ENCODE data around the gene PLP1. TPM values are rescaled to one million over a fixed set of nuclear protein-coding genes. Genes with fewer than 3 reads are reported as not detected.
A peak's percentile ranks its signal among the peaks of the same experiment; 100 is the strongest.

PLP1 gene
- total RNA-seq, 4 donors from 2014 or later, result 1.2 to 2.2 TPM; not detected in 2

GRCh38 chrX:103730796-103731493, 45.7 kb upstream of the PLP1 start:
- H3K27ac ChIP-seq, result peak overlapping the region in 1 of 4 donors; percentile 30
- H3K4me1 ChIP-seq, result no peaks in the 10 kb centered on the region
- TF ChIP-seq POLR2A (IDR thresholded peaks at IDR 0.05), result no peak
- TF ChIP-seq CTCF (IDR thresholded peaks at IDR 0.05 in 4 of 5, conservative IDR thresholded peaks at IDR 0.05 in 1 of 5), result no peak
- H3K9me3 ChIP-seq, result no peaks in the 10 kb centered on the region
- no peak overlapping the region for H3K4me3 ChIP-seq
- DNase-seq (peak in 1 of 2 donors; percentile 17), ATAC-seq (peak; percentile 36 to 44)
- no peaks in the 10 kb centered on the region for H3K36me3 ChIP-seq
- intact Hi-C loops (cut with DNase I; ENCODE audit: low total_unique reads), result no loop called here
- H3K27me3 ChIP-seq, result peaks cover 0 to 4% (median 0%) of the 10 kb centered on the region in 3 donors
- in situ Hi-C loops (cut with MboI; ENCODE audit: low sequenced_read_pairs in 4 of 4), result no loop called here

- no peak for TF ChIP-seq CTCF (IDR thresholded peaks at IDR 0.05 in 4 of 5, conservative IDR thresholded peaks at IDR 0.05 in 1 of 5)
- TF ChIP-seq POLR2A (IDR thresholded peaks at IDR 0.05), result no peak
- H3K4me1 ChIP-seq, result no peaks in the 10 kb centered on the region
- peaks cover 0 to 4% (median 0%) of the 10 kb centered on the region in 3 donors for H3K27me3 ChIP-seq
- DNase-seq (no peak), ATAC-seq (no peak)
- intact Hi-C loops (cut with DNase I; ENCODE audit: low total_unique reads) (no loop called here), in situ Hi-C loops (cut with MboI; ENCODE audit: low sequenced_read_pairs in 4 of 4) (no loop called here)
- no peaks in the 10 kb centered on the region for H3K36me3 ChIP-seq
- no peak overlapping the region for H3K27ac ChIP-seq
- no peaks in the 10 kb centered on the region for H3K9me3 ChIP-seq
- H3K4me3 ChIP-seq, result no peak overlapping the region
Observed at GRCh38 chrX:103733017-103733416, 43.6 kb upstream of the PLP1 start.

- intact Hi-C loops (cut with DNase I; ENCODE audit: low total_unique reads), result no loop called here
- TF ChIP-seq CTCF (IDR thresholded peaks at IDR 0.05 in 4 of 5, conservative IDR thresholded peaks at IDR 0.05 in 1 of 5) (no peak), POLR2A (IDR thresholded peaks at IDR 0.05) (no peak)
- H3K36me3 ChIP-seq, result no peaks in the 10 kb centered on the region
- in situ Hi-C loops (cut with MboI; ENCODE audit: low sequenced_read_pairs in 4 of 4), result no loop called here
- ATAC-seq, result no peak
- H3K9me3 ChIP-seq, result no peaks in the 10 kb centered on the region
- H3K27ac ChIP-seq, result no peak overlapping the region
- no peaks in the 10 kb centered on the region for H3K4me1 ChIP-seq
- peaks cover 0 to 4% (median 0%) of the 10 kb centered on the region in 3 donors for H3K27me3 ChIP-seq
- no peak for DNase-seq
- no peak overlapping the region for H3K4me3 ChIP-seq
Observed at GRCh38 chrX:103734125-103734760, 42.4 kb upstream of the PLP1 start.

GRCh38 chrX:103737696-103738095, 38.9 kb upstream of the PLP1 start:
- H3K27ac ChIP-seq, result no peak overlapping the region
- no peaks in the 10 kb centered on the region for H3K4me1 ChIP-seq
- ATAC-seq (no peak), DNase-seq (no peak)
- H3K9me3 ChIP-seq, result no peaks in the 10 kb centered on the region
- TF ChIP-seq CTCF (IDR thresholded peaks at IDR 0.05 in 4 of 5, conservative IDR thresholded peaks at IDR 0.05 in 1 of 5), result no peak
- TF ChIP-seq POLR2A (IDR thresholded peaks at IDR 0.05), result no peak
- in situ Hi-C loops (cut with MboI; ENCODE audit: low sequenced_read_pairs in 4 of 4), result no loop called here
- no peaks in the 10 kb centered on the region for H3K36me3 ChIP-seq
- no peak overlapping the region for H3K4me3 ChIP-seq
- H3K27me3 ChIP-seq, result peaks cover 0 to 4% (median 0%) of the 10 kb centered on the region in 3 donors
- intact Hi-C loops (cut with DNase I; ENCODE audit: low total_unique reads), result no loop called here

All from gastrocnemius medialis (tissue), 4 donors.